Measurements from ENCODE around the gene GAB3. TPM values are rescaled to one million over a fixed set of nuclear protein-coding genes. Genes with fewer than 3 reads are reported as not detected.
A peak's percentile ranks its signal among the peaks of the same experiment; 100 is the strongest.

The GAB3 gene
- 5.2 TPM for polyA plus RNA-seq (ENCODE audit: insufficient read length)

DNA sequence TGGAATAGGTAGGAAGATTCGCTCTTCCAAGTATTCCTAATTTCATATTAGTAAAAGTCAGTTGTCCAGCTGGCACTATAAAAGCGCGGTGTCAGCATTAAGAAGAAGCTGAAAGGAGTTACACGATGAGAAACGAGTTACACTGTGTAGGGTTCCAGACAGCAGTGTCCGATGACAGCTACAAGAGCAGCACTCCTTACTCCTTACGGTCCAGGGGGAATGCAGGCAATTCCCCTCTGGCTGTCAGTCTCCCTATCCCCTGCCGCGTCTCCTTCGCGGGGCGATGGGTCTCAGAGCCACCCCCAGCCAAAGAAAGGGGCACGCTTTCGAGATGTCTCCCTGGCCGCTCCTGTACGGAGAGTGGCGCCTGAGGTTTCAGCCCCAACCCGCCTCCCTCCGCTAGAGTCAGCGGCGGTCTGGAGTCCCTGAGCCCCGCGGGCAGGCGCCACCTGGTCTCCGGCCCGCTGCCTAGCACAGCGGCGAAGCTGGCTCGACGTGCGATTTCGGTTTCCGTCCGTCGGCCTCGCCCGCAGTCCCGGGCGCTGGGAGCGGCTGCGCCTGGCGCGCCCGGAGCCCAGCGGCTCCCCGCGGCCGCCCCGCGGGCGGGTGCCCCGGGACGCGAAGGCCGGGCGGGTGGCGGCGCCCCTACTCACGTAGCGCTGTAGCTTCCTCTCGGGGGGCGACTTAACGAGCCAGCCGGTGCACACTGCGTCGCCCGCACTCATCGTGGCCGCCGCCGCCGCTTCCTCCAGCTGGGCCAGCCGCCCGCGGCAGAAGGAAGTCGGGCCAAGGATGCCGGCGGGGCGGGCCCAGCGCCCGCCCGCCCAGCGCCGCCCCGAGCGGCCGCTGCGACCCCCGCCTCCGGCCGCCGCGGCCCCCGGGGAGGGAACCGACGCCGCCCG, at the start of gene GAB3:
TSS of gene GAB3 (minus strand) at position 777 of the 902 bp plus-strand sequence. CDS start at position 725, 52 bp downstream.
- no peak for DNase-seq

- DNase-seq: no peak
Observed at GRCh38 chrX:154799556-154800348, 48.9 kb upstream of the GAB3 start.

DNA sequence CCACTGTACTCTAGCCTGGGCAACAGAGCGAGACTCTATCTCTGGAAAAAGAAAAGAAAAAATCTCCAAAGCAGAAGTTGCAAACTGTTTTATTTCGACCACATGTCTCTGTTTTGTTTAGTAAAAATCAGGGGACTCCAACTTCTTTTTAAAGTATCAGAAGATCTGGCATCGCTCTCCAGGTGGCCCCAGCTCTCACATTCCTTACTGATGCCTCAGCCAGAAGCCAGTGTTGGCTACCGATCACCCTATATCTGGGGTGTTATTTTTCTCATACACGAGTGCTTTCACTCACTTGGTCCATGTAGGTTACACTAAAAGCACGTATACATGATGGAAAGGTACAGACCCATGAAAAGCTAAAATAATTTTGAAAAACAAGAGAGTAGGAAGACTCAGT, 46.1 kb upstream of the GAB3 start:
- DNase-seq: no peak

DNA sequence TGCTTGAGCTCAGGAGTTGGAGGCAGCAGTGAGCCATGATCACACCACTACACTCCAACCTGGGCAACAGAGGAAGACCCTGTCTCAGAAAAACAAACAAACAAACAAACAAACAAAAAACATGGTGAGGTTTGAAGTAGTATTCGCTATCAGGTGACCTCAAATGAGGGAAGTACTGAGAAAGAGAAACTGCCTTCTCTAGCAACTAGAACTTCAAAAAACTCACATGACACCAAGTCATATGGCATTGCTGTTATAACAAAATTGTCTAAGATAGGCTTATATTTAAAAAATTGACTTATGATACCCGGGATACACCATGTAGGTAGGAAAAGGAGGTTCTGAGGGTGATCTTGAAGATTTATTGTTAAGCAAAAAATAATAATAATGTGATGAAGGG, 44.1 kb upstream of the GAB3 start:
- DNase-seq: no peak

- DNase-seq: no peak
Observed at GRCh38 chrX:154793084-154793795, 42.4 kb upstream of the GAB3 start.

DNA sequence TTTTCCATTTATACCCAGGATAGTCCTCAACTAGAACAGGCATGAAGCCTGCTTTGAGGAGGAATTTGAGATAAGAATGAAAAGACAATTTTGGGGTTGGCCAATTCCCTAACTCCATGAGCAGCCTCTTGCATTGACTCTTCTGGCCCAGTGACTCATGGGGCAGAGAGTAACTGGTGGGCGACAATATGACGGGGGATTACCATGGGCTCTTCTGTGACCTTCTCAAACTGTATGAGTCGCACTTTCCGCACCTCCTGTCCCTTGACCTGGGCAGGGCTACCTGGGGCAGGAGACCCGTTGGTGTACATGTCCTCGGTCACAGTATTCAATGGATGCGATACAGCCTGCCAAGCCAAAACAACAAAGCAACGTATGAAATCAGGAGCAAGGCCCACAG, 41.1 kb upstream of the GAB3 start:
- DNase-seq: no peak

DNA sequence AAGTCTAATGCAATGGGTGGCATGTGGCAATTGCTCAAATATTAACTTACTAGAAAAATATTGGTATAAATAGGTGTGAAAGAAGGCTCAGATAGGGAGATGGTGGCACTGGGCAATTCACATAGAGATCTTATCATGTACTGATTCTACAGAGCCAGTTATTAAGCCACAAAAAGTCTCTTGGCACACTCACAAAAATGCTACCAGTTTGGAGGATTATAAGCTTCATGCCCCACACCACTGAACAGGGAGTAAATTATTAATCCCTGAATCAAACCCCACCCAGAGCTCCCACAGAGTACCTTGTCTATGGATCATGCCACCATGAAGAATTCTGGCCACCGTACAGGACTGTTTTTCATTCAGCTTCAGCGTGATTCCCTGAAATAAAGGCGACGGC, 40.6 kb upstream of the GAB3 start:
- no peak for DNase-seq

- DNase-seq: no peak
Observed at GRCh38 chrX:154785716-154786115, 34.8 kb upstream of the GAB3 start.

GRCh38 chrX:154784149-154784995, 33.5 kb upstream of the GAB3 start:
- no peak for DNase-seq

GRCh38 chrX:154780968-154781367, 30.1 kb upstream of the GAB3 start:
- no peak for DNase-seq

- no peak for DNase-seq
Observed at GRCh38 chrX:154779261-154779660, 28.4 kb upstream of the GAB3 start.

- no peak for DNase-seq
Observed at GRCh38 chrX:154776753-154777152, 25.9 kb upstream of the GAB3 start.

GRCh38 chrX:154775419-154776349, 24.8 kb upstream of the GAB3 start:
- DNase-seq: no peak

- DNase-seq: no peak
Observed at GRCh38 chrX:154774622-154775021, 23.7 kb upstream of the GAB3 start.

DNA sequence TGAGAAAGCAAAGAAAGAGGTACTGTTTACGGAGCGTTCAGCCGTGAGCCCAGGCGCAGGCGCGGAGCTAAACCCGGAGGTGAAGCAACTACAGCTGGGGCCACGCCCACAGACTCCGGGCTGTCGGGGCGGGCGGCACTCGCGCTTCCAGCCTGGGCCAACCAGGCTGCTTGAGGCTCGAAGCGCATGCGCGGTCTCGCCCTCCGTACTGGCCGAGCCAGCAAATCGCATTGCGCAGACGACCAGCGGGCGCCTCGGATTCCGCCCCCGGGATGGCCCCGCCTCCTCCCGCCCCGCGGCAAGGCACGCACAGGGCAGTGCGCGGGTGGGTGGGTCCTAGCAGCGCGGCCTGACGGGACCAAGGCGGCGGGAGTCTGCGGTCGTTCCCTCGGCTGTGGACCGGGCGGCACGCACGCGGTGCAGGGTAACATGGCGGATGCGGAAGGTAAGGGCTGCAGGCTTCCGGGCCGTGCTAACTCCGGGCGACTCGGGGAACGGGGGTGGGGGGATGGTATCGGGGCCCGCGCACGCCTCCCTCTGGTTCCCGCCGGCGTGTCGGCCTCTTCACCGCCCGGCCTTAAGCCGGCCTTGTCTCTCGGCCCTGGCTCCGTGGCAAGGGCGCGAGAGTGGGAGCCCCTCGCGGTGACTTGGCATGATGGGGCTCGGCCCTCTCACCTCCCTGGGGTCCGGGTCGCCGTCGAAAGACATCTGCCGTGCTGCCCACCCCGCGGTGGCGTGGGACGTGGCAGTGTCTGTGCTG, 11.8 kb upstream of the GAB3 start, which contains the start of gene DKC1:
TSS of gene DKC1 (plus strand) at position 328 of the 760 bp plus-strand sequence. CDS start at position 430, 102 bp downstream.
- peak; percentile 94 for DNase-seq

DNA sequence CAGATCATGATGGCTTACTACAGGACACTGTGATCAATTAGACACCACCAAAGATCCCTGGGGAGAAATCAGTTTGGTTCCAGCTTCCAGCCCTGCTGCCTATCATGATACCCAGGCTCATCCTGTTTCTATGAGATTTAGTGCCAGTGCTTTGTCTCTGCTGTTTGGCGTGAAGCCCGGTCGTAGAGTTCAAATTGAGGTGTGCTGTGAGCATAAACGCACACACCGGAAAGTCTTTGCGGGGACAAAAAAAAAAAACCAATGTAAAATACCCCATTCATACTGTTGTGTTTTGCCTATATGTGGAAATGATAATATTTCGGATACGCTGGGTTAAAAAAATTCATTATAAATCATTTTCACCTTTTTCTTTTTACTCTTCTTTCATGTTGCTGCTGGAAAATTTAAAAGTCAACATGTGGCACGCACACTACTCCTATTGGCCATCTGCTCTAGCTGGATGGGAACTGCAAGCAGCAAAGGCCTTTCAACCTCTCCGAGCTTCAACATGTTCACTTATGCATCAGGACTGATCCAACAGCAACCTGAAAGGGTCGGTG, 11.2 kb upstream of the GAB3 start:
- no peak for DNase-seq

GRCh38 chrX:154758696-154759095, 7.8 kb upstream of the GAB3 start:
- no peak for DNase-seq

DNA sequence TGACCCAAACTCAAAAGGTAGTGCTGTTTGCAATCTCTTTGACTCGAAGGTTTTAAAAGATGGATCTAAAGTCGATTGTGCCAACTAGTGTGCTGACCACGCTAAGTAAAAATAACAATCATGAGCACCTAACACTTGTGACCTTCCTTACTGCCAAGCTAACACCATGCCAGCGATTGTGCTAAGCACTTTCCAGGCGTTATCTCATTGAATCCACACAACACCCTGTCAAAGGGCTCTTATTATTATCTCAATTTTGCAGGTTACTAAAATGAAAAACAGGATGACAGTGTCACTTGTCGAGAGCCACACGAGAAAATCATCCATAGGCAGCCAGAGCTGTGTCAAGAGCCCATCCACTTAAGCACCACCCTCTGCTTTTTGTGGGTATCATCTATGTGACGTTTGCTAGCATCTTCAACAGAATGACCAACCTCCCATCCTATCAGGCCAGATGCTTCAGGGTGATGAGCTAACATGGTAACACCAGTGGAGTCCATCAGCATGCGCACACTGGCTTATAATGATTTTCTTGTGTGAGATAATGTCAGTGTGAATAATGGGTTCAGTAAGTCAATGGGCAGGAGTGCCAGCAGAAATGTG, 893 bp upstream of the GAB3 start:
- DNase-seq: no peak

GRCh38 chrX:154751203-154751668, 359 bp upstream of the GAB3 start:
- DNase-seq: no peak
